Fibroblast of villous mesenchyme (primary cell): ENCODE data around the gene COLEC12. TPM values are rescaled to one million over a fixed set of nuclear protein-coding genes. Genes with fewer than 3 reads are reported as not detected.

Experiments
- DNase-seq: peaks from one replicate; pipeline ENCODE4 v3.0.0-alpha.2; 2010; ENCODE audit warnings: low read depth
- H3K4me3 ChIP-seq: 2 replicates; pipeline ENCODE4 v1.5.1; 2011; ENCODE audit warnings: low read depth, mild to moderate bottlenecking, low read length
- total RNA-seq: library from RNA; depleted of rRNA; stranded (reverse); fragments of >200 nt; gene quantifications from 2 replicates; pipeline ENCODE4 v1.2.3, GENCODE V29; 2012
- TF ChIP-seq, protein P1 (sequence below): IDR thresholded peaks from 2 replicates; pipeline ENCODE4 v1.5.1; 2012; ENCODE audit warnings: low read depth, mild to moderate bottlenecking, low read length; ENCODE audit not compliant: insufficient read depth

Gene COLEC12
- total RNA-seq, 1 donor, result 3.9 TPM

DNA sequence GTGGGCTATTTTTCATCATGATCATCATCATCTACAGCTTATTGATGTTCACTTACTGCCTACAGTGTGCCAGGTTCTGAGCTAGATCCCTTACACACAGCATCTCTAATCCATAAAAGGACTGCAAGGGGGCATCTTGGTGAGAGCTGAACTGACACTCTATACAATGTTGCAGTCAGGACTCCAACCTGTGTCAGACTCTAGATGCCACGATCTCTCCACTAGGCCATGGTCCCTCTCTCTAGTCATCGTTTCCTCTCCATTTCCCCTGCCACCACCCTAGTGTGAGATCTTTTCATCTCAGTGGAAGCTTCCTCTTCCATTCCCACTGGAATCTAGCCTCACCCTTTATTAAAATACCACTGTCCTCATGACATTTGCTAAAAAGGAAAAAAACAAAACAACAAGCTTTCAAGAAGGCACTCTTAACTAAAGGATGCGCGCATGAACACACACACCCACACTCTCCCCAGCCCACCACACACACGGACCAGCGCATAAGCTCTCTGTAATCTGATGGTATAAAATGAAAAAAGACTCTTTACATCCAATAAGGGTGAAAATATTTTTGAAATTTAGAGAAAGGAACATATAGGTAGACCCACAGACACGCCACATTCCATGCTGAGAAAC lies 139.3 kb downstream of the COLEC12 start:
- H3K4me3 ChIP-seq, result no peak overlapping the region
- DNase-seq, result no peak
- TF ChIP-seq, protein P1, sequence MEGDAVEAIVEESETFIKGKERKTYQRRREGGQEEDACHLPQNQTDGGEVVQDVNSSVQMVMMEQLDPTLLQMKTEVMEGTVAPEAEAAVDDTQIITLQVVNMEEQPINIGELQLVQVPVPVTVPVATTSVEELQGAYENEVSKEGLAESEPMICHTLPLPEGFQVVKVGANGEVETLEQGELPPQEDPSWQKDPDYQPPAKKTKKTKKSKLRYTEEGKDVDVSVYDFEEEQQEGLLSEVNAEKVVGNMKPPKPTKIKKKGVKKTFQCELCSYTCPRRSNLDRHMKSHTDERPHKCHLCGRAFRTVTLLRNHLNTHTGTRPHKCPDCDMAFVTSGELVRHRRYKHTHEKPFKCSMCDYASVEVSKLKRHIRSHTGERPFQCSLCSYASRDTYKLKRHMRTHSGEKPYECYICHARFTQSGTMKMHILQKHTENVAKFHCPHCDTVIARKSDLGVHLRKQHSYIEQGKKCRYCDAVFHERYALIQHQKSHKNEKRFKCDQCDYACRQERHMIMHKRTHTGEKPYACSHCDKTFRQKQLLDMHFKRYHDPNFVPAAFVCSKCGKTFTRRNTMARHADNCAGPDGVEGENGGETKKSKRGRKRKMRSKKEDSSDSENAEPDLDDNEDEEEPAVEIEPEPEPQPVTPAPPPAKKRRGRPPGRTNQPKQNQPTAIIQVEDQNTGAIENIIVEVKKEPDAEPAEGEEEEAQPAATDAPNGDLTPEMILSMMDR, result no peak

DNA sequence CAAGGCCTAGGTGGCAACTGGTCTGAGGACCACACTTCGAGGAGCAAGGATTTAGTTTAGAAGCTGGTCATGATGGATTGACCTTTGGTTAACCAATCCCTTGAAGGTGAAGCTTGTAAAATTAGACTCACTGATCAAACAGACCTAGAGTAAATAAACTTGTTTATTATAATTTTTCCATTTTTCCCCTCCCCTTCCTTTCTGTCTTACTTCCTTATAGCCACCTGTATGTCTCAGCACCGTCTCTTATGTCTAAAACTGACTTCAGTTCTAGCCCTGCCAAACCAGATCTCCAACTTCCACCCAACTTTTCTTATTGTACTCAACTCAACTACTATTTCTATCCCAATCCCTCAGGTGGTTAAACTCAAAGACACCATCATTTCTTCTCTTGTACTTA lies 139.8 kb downstream of the COLEC12 start:
- H3K4me3 ChIP-seq, result no peak overlapping the region
- DNase-seq, result no peak
- TF ChIP-seq, protein P1, result no peak

DNA sequence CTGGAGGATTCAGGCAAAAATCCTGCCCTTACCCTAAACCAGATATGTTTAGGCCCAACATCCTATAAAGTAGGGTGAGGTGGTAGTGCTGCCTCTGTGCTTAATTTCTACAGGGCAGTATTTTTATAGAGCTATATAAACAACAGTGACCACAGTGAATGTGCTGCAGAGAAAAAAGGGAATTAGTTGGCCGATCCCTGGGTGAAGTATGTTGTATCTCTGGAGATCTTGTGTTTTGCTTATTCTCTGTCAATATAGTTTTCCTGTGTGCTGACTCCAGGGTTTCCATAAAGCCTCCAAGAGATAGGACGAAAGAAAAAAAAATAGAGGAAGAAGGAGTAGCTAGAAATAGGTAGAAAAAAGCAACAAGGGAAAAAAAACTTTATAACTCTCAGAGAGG lies 143.7 kb downstream of the COLEC12 start:
- DNase-seq, result peak; percentile 69
- TF ChIP-seq, protein P1, result no peak
- no peak overlapping the region for H3K4me3 ChIP-seq

DNA sequence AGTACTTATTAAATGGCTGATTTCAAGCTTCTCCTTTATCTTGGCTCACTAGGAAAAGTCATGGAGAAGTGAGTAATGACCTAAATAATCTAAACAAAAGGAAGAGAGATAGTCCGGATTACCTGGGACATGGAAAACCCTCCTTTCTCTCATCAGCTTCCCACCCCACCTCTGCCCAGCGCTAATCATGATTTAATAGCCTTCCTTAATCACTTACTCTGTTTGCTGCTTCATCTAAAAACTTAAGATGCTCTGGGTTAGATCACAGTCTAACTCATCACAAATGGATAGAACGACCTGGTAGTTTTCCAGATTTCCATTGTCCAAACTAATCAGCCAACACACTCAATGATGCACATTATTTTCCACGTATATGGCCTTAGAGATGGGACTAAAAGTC lies 144.8 kb downstream of the COLEC12 start:
- DNase-seq, result no peak
- TF ChIP-seq, protein P1, result no peak
- no peak overlapping the region for H3K4me3 ChIP-seq

DNA sequence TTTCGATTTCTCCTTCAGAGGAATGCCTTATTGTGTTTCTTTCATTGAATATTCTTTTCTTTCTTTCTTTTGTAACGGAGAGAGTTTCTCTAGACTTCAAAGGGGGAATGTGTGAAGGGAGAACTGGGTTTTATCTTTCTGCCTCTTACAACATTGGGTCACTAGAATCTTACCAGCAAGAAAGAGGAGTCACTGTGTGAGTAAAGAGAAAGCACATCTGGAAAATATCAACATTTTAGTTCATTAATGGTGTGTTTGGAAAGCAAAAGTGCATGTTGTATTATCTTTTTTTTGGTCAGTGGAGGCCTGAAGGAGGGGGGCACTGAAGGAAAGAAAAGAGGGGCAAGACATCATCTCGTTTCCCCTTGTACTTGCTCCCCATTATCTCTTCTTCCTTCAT lies 146.0 kb downstream of the COLEC12 start:
- peak; percentile 57 for DNase-seq
- no peak overlapping the region for H3K4me3 ChIP-seq
- TF ChIP-seq, protein P1, result no peak

DNA sequence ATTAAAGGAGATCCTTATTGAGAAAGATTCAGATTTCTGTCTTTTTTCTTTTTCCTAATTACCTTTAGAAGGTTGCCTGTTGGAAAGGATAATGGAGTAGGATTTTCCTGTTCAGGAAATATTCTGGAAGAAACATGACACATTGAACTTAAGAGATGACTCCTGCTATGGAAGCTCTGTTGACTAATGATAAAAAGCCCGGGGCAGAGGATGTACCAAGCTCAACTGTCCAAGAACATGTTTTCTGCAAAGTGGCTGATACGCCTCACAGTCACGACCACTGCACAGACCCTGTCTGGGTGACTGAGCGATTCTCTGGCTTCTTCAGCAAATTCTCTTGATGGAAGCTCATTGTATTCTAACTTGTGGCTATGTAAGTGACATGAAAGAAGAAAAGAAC lies 146.5 kb downstream of the COLEC12 start:
- TF ChIP-seq, protein P1, result no peak
- no peak for DNase-seq
- H3K4me3 ChIP-seq, result no peak overlapping the region

DNA sequence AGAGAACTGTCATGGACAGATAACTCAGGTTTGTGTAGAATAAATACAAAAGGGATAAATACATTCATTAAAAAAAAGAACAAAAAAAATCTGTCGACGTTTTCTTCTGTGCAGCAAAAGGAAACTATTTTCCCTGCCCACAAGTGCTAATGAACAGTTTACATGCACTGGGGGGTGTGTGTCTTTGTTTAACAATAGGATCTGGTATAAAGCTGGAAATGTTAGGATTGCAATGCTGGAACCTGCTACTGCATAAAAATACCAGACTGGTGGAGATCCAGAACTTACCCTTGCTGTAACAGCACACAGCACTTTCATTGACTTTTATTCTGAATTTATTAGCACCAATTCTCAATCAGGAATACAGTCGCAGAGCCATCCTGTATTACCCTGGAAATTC lies 148.1 kb downstream of the COLEC12 start:
- TF ChIP-seq, protein P1, result no peak
- no peak for DNase-seq
- H3K4me3 ChIP-seq, result no peak overlapping the region
